Measurements from ENCODE around the gene VASH1. TPM values are rescaled to one million over a fixed set of nuclear protein-coding genes. Genes with fewer than 3 reads are reported as not detected.

The VASH1 gene
- polyA plus RNA-seq, 1 donor (not counting 4 experiments of a cell fraction or from before 2014, with no cell fraction given), result 0.12 TPM

DNA sequence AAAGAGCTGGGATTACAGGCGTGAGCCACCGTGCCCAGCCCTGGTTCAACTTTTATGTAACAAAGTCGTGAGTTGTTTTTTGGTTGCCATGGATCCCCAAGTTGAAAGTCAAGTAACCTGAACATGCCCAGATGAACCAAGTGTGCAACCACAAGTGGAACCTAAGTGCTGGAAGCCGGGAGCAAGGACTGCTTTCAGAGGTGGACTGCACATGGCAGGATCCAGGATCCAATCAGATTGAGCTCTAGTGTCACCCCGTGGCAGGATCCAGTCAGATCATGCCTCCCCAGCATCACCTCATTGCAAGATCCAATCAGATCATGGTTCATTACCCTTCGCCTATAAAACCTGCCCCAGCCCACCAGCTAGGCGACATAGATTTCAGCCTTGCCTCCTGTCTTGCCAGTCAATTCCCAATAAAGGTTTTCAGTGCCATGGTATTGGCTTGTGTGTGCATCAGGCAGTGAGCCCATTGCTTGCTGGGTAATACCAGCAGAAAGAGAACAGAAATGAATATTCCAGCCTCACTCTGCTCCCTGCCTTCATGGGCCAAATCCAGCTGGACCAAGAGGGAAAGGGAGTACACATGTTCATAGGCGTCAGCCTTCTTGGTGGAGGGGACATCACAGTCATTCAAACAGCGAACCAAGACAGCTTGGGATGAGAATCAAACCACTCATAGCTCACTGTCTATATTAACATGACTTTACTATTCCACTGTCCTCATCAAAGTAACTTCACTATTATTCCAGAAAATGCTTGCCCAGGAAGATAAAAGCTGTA lies 43.6 kb upstream of the VASH1 start:
- Histone ChIP-seq H3K36me3 (ENCODE audit: control insufficient read depth in 2 of 2, extremely low read depth in 1 of 2, insufficient read depth in 2 of 2, low read length in 2 of 2) (no peaks in the 10 kb centered on the region), H3K9me3 (ENCODE audit: control insufficient read depth, low read depth, low read length) (no peaks in the 10 kb centered on the region), H3K4me3 (ENCODE audit: control insufficient read depth in 2 of 3, extremely low read depth in 1 of 3, insufficient read depth in 2 of 3, low read depth in 1 of 3, low read length in 3 of 3) (no peak overlapping the region), H2AFZ (ENCODE audit: control insufficient read depth, low read length) (no peak overlapping the region), H3K79me2 (ENCODE audit: control insufficient read depth, insufficient read depth, low read length) (no peaks in the 10 kb centered on the region), H3K4me2 (ENCODE audit: control insufficient read depth, extremely low read depth, insufficient read depth, low read depth, low read length) (no peak overlapping the region), H3K27me3 (ENCODE audit: control insufficient read depth, extremely low read depth, insufficient read depth, low read length) (no peaks in the 10 kb centered on the region), H3K9ac (ENCODE audit: control insufficient read depth, extremely low read depth, insufficient read depth, low read length) (no peak overlapping the region), H4K20me1 (ENCODE audit: control insufficient read depth, extremely low read depth, insufficient read depth, low read length) (no peaks in the 10 kb centered on the region), H3K9me1 (ENCODE audit: control insufficient read depth, extremely low read depth, insufficient read depth, low read length) (no peaks in the 10 kb centered on the region), H3K27ac (ENCODE audit: control insufficient read depth, insufficient read depth, low read length) (no peak overlapping the region), H3K4me1 (ENCODE audit: control insufficient read depth, extremely low read depth, insufficient read depth, low read length) (no peaks in the 10 kb centered on the region)
- DNase-seq (ENCODE audit: low read depth, low spot score) (no peak), FAIRE-seq (no peak)
- TF ChIP-seq, protein P1, sequence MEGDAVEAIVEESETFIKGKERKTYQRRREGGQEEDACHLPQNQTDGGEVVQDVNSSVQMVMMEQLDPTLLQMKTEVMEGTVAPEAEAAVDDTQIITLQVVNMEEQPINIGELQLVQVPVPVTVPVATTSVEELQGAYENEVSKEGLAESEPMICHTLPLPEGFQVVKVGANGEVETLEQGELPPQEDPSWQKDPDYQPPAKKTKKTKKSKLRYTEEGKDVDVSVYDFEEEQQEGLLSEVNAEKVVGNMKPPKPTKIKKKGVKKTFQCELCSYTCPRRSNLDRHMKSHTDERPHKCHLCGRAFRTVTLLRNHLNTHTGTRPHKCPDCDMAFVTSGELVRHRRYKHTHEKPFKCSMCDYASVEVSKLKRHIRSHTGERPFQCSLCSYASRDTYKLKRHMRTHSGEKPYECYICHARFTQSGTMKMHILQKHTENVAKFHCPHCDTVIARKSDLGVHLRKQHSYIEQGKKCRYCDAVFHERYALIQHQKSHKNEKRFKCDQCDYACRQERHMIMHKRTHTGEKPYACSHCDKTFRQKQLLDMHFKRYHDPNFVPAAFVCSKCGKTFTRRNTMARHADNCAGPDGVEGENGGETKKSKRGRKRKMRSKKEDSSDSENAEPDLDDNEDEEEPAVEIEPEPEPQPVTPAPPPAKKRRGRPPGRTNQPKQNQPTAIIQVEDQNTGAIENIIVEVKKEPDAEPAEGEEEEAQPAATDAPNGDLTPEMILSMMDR (optimal IDR thresholded peaks at IDR 0.05 in 1 of 3, IDR thresholded peaks at IDR 0.05 in 1 of 3, conservative IDR thresholded peaks at IDR 0.05 in 1 of 3; ENCODE audit: extremely low read depth in 1 of 3, insufficient read depth in 2 of 3, low read length in 3 of 3), result no peak
- dilution Hi-C loops (cut with MboI; ENCODE audit: extremely low pct_ligation_motif_present, low sequenced_read_pairs), result no loop called here

DNA sequence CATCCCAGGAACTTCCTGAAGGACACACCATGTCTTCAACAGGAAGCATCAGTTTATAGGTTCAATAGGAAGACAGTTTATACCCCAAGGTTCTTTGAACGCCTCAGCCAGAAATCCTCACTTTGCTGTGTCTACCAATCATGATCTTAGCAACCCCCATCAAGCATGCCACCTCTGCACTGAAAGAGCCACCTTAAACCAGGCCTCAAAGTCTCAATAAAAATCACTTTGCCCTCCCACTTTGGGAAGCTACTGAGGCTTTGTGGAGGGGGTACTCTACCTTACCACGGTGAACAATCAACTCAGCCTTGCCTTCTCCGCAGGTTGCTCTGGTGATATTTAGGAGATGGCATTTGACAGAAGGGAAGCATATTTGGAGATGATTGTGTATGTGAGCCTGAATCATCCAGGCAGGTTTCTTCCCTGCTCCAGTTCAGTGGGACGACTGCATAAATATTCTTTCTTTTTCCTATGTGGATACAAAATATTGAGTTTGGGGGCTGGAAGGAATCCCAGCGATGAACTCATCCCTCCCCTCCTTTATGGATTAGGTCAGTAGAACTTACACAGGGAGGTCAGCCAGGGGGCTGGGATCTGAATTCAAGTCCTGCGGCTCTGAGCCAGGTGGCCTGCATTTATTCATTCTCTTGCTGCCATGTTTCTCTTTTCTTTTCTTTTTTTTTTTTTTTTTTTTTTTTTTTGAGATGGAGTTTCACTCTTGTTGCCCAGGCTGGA lies 42.8 kb upstream of the VASH1 start:
- no peak overlapping the region for H3K27ac ChIP-seq (ENCODE audit: control insufficient read depth, insufficient read depth, low read length)
- dilution Hi-C loops (cut with MboI; ENCODE audit: extremely low pct_ligation_motif_present, low sequenced_read_pairs), result no loop called here

More for the DNA sequence above, 42.8 kb upstream of the VASH1 start:
- TF ChIP-seq, protein P1 (optimal IDR thresholded peaks at IDR 0.05 in 1 of 3, IDR thresholded peaks at IDR 0.05 in 1 of 3, conservative IDR thresholded peaks at IDR 0.05 in 1 of 3; ENCODE audit: extremely low read depth in 1 of 3, insufficient read depth in 2 of 3, low read length in 3 of 3), result no peak
- no peak for TF ChIP-seq EZH2 (IDR thresholded peaks at IDR 0.05; ENCODE audit: low read length)
- no peak overlapping the region for H3K4me2 ChIP-seq (ENCODE audit: control insufficient read depth, extremely low read depth, insufficient read depth, low read depth, low read length)
- H3K27me3 ChIP-seq (ENCODE audit: control insufficient read depth, extremely low read depth, insufficient read depth, low read length), result no peaks in the 10 kb centered on the region
- no peaks in the 10 kb centered on the region for H3K36me3 ChIP-seq (ENCODE audit: control insufficient read depth in 2 of 2, extremely low read depth in 1 of 2, insufficient read depth in 2 of 2, low read length in 2 of 2)
- H4K20me1 ChIP-seq (ENCODE audit: control insufficient read depth, extremely low read depth, insufficient read depth, low read length), result no peaks in the 10 kb centered on the region
- H3K9me1 ChIP-seq (ENCODE audit: control insufficient read depth, extremely low read depth, insufficient read depth, low read length), result no peaks in the 10 kb centered on the region
- FAIRE-seq, result no peak
- no peak overlapping the region for H3K4me3 ChIP-seq (ENCODE audit: control insufficient read depth in 2 of 3, extremely low read depth in 1 of 3, insufficient read depth in 2 of 3, low read depth in 1 of 3, low read length in 3 of 3)
- no peak overlapping the region for H3K9ac ChIP-seq (ENCODE audit: control insufficient read depth, extremely low read depth, insufficient read depth, low read length)
- no peak overlapping the region for H2AFZ ChIP-seq (ENCODE audit: control insufficient read depth, low read length)
- no peaks in the 10 kb centered on the region for H3K4me1 ChIP-seq (ENCODE audit: control insufficient read depth, extremely low read depth, insufficient read depth, low read length)
- no peak for DNase-seq (ENCODE audit: low read depth, low spot score)
- H3K79me2 ChIP-seq (ENCODE audit: control insufficient read depth, insufficient read depth, low read length), result no peaks in the 10 kb centered on the region
- no peaks in the 10 kb centered on the region for H3K9me3 ChIP-seq (ENCODE audit: control insufficient read depth, low read depth, low read length)

All from keratinocyte (primary cell).